ENCODE data around the gene DERA.

DNA sequence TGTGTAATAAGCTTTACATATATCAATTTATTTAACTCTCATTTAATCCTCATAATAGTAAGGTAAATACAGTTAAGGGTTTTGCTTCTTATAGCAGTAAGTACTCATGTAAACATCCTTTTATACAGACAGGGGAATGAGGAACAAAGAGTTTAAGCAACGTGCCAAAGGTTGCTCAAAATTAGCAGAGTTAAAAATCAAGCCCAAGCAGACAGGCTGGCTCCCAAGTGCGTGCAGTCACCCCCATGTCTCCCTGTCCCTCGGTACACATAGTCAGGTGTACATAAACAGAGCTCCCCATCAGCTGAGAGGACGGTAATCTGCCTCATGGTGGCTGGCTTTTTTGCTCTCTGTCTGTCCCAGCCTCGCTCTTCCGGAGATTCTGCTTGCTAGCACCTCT is 126.4 kb downstream of the DERA start:
- TF ChIP-seq, protein P1, sequence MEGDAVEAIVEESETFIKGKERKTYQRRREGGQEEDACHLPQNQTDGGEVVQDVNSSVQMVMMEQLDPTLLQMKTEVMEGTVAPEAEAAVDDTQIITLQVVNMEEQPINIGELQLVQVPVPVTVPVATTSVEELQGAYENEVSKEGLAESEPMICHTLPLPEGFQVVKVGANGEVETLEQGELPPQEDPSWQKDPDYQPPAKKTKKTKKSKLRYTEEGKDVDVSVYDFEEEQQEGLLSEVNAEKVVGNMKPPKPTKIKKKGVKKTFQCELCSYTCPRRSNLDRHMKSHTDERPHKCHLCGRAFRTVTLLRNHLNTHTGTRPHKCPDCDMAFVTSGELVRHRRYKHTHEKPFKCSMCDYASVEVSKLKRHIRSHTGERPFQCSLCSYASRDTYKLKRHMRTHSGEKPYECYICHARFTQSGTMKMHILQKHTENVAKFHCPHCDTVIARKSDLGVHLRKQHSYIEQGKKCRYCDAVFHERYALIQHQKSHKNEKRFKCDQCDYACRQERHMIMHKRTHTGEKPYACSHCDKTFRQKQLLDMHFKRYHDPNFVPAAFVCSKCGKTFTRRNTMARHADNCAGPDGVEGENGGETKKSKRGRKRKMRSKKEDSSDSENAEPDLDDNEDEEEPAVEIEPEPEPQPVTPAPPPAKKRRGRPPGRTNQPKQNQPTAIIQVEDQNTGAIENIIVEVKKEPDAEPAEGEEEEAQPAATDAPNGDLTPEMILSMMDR (IDR thresholded peaks at IDR 0.05) = no peak
- TF ChIP-seq POLR2A (IDR thresholded peaks at IDR 0.05) = no peak
